GM12878 (cell line): ENCODE measurements around the gene CFAP99. TPM values are rescaled to one million over a fixed set of nuclear protein-coding genes. Genes with fewer than 3 reads are reported as not detected.

Experiments used
- ATAC-seq: fragments of 200-7000 bp; cut with Tn5 transposase; 3 replicates; pipeline ENCODE4 v1.9.1; 2020; ENCODE audit warnings: mild to moderate bottlenecking, moderate library complexity
- BruUV-seq: library from RNA; stranded (reverse); fragments of 400-500 nt; replicated peaks from 2 replicates; lab custom pipeline; 2021; lab: Mats Ljungman, UMichigan
- CTCF ChIA-PET: fragments of 300-600 bp; sonication (Branson Sonifier 250); formaldehyde crosslinking; extraction: SDS; loops from one replicate; lab custom pipeline; 2021; ENCODE audit warnings: inconsistent platforms; lab: Yijun Ruan, JAX
- POLR2A ChIA-PET: fragments of 350-600 bp; formaldehyde crosslinking; extraction: SDS; loops from one replicate; lab custom pipeline; 2021; ENCODE audit warnings: inconsistent platforms; lab: Charles Lee
- RAD21 ChIA-PET: fragments of 300-600 bp; sonication (Branson Sonifier 250); formaldehyde crosslinking; loops from one replicate; lab custom pipeline; 2023; ENCODE audit warnings: antibody characterized with exemption; ENCODE audit not compliant: unreplicated experiment; lab: Charles Lee
- SMC1A ChIA-PET: fragments of 300-600 bp; sonication (Branson Sonifier 250); formaldehyde crosslinking; loops from one replicate; lab custom pipeline; 2023; ENCODE audit not compliant: unreplicated experiment, uncharacterized antibody; lab: Charles Lee
- DNase-seq: peaks from one replicate; pipeline ENCODE4 v3.0.0-alpha.2; 2011; ENCODE audit warnings: low read depth, low spot score
- FAIRE-seq: peaks from 3 replicates; lab custom pipeline; 2011; peaks lifted over from hg19 to GRCh38; lab: Jason Lieb, UNC
- H2AFZ ChIP-seq: 2 replicates; pipeline ENCODE4 v1.6.0; 2011; ENCODE audit warnings: low read depth, low read length, control low read depth; ENCODE audit not compliant: control insufficient read depth
- H3K27ac ChIP-seq: 2 replicates; pipeline ENCODE4 v1.5.1; 2011; ENCODE audit warnings: control low read depth; ENCODE audit not compliant: control insufficient read depth, insufficient read depth
- H3K27me3 ChIP-seq, 2 experiments: replicated peaks in 1 of 2; 2 replicates each; pipeline versions ENCODE4 v1.6.0 to v1.6.1; 2011; ENCODE audit warnings: low read length in 1 of 2; ENCODE audit not compliant: control insufficient read depth in 2 of 2, insufficient read depth in 2 of 2
- H3K36me3 ChIP-seq, 2 experiments: 2 replicates each; pipeline ENCODE4 v1.5.1; 2011; ENCODE audit warnings: low read length in 1 of 2; ENCODE audit not compliant: control insufficient read depth in 2 of 2, insufficient read depth in 2 of 2
- H3K4me1 ChIP-seq: 2 replicates; pipeline ENCODE4 v1.6.1; 2011; ENCODE audit warnings: mild to moderate bottlenecking, low read length, moderate library complexity, mixed read lengths; ENCODE audit not compliant: control insufficient read depth, insufficient read depth
- H3K4me2 ChIP-seq: 2 replicates; pipeline ENCODE4 v1.6.0; 2011; ENCODE audit warnings: control low read depth; ENCODE audit not compliant: control insufficient read depth, insufficient read depth
- H3K4me3 ChIP-seq: fragments of 200-600 bp; sonication (generic); 2 replicates; pipeline ENCODE4 v1.5.1; 2016
- H3K79me2 ChIP-seq: 2 replicates; pipeline ENCODE4 v1.6.0; 2011; ENCODE audit warnings: low read length; ENCODE audit not compliant: control insufficient read depth, insufficient read depth
- H3K9ac ChIP-seq: 2 replicates; pipeline ENCODE4 v1.8.0; 2011; ENCODE audit warnings: low read length, control low read depth, mixed read lengths; ENCODE audit not compliant: control insufficient read depth, insufficient read depth
- H3K9me3 ChIP-seq: replicated peaks from 3 replicates; pipeline ENCODE4 v1.5.1; 2011; ENCODE audit warnings: mild to moderate bottlenecking, low read length; ENCODE audit not compliant: control insufficient read depth, insufficient read depth
- H4K20me1 ChIP-seq: 2 replicates; pipeline ENCODE4 v1.6.0; 2011; ENCODE audit not compliant: control insufficient read depth, insufficient read depth
- MXI1 ChIP-seq: fragments of 150-350 bp; IDR thresholded peaks from 2 replicates; pipeline ENCODE4 v1.6.1; 2011; ENCODE audit warnings: low read depth, mild to moderate bottlenecking, inconsistent platforms, low read length, improper control_type of control experiment
- SMC3 ChIP-seq: IDR thresholded peaks from 2 replicates; pipeline ENCODE4 v1.6.1; 2011; ENCODE audit warnings: low read length, improper control_type of control experiment, borderline replicate concordance
- TARDBP ChIP-seq: IDR thresholded peaks from 2 replicates; pipeline ENCODE4 v1.6.1; 2016; ENCODE audit warnings: borderline replicate concordance
- WGBS: methylation state at CpG from one replicate; pipeline ENCODE4 v1.1.6; 2016; ENCODE audit warnings: low lambda C conversion rate; ENCODE audit not compliant: insufficient replicate concordance, insufficient coverage; ENCODE audit errors: missing lambda C conversion rate; 5-methylcytosine and 5-hydroxymethylcytosine counted together
- in situ Hi-C: fragments of 300-500 bp; cut with MboI; formaldehyde crosslinking; loops from 9 replicates; pipeline ENCODE4 v1.14.3; 2018; ENCODE audit warnings: mixed read lengths
- intact Hi-C: fragments of 100-400 bp; cut with micrococcal nuclease; formaldehyde crosslinking; loops from one replicate; pipeline ENCODE4 v1.14.2; 2022; ENCODE audit not compliant: unreplicated experiment
- polyA plus RNA-seq, 11 experiments: library from polyadenylated mRNA; depleted of rRNA in 4 of 11; unstranded in 6 of 11; stranded (reverse) in 5 of 11; fragments of >200 nt; fragmentation: Nextera tagmentation in 4 of 11; fragmentation: Illumina TruSeq in 1 of 11; extraction: Ambion mirVana in 4 of 11; extraction: Trizol in 1 of 11; gene quantifications; 1 replicate in 1 of 11; 2 replicates in 10 of 11; pipeline versions ENCODE4 v1.2.1 to v1.2.3, GENCODE V29; 2011 to 2016; ENCODE audit warnings: inconsistent platforms in 2 of 11, missing spikeins in 2 of 11, low read depth in 1 of 11
- total RNA-seq, 4 experiments: library from RNA; depleted of rRNA in 3 of 4; stranded (reverse); fragments of >200 nt in 3 of 4; fragmentation: Illumina TruSeq in 1 of 4; extraction: Trizol in 1 of 4; gene quantifications; 2 replicates each; pipeline versions ENCODE4 v1.2.1 to v1.2.3, GENCODE V29; 2013 to 2021
- TF ChIP-seq, protein P1 (sequence below): fragments of 450-650 bp; IDR thresholded peaks from 2 replicates; pipeline ENCODE4 v1.6.1; 2017; ENCODE audit warnings: mild to moderate bottlenecking, moderate library complexity

CFAP99 gene
- total and polyA plus RNA-seq, 10 of the 15 experiments (the other 5 are each of a cell fraction or from before 2014, with no cell fraction given) = not detected

- Histone ChIP-seq H3K4me1 (peaks cover 7% of the 10 kb centered on the region), H3K9ac (no peak overlapping the region), H4K20me1 (no peaks in the 10 kb centered on the region), H3K79me2 (no peaks in the 10 kb centered on the region), H3K36me3 (no peaks in the 10 kb centered on the region), H2AFZ (no peak overlapping the region), H3K4me3 (no peak overlapping the region), H3K9me3 (no peaks in the 10 kb centered on the region), H3K4me2 (peak overlapping the region; percentile 33; the same call in 1 of the 2 replicates), H3K27ac (no peak overlapping the region), H3K27me3 (peaks cover 4 to 6% of the 10 kb centered on the region in 2 experiments; a peak in 3 of 4 replicates)
- intact Hi-C loops = no loop called here
- CTCF ChIA-PET = interaction anchor here (0.9 to 1.1 kb wide), 2 partner anchors 9 to 10 kb away, joined by 4 to 5 read pairs; no protein-coding TSS in a partner anchor
- DNase-seq (no peak), FAIRE-seq (no peak), ATAC-seq (no peak)
- in situ Hi-C loops = no loop called here
- RAD21 ChIA-PET = interaction anchor here (0.7 to 1.6 kb wide), 2 partner anchors 11 to 18 kb away, joined by 3 read pairs; partner anchors contain the start of gene CFAP99
- no peak for TF ChIP-seq TARDBP
- TF ChIP-seq SMC3 = no peak
- TF ChIP-seq, protein P1, sequence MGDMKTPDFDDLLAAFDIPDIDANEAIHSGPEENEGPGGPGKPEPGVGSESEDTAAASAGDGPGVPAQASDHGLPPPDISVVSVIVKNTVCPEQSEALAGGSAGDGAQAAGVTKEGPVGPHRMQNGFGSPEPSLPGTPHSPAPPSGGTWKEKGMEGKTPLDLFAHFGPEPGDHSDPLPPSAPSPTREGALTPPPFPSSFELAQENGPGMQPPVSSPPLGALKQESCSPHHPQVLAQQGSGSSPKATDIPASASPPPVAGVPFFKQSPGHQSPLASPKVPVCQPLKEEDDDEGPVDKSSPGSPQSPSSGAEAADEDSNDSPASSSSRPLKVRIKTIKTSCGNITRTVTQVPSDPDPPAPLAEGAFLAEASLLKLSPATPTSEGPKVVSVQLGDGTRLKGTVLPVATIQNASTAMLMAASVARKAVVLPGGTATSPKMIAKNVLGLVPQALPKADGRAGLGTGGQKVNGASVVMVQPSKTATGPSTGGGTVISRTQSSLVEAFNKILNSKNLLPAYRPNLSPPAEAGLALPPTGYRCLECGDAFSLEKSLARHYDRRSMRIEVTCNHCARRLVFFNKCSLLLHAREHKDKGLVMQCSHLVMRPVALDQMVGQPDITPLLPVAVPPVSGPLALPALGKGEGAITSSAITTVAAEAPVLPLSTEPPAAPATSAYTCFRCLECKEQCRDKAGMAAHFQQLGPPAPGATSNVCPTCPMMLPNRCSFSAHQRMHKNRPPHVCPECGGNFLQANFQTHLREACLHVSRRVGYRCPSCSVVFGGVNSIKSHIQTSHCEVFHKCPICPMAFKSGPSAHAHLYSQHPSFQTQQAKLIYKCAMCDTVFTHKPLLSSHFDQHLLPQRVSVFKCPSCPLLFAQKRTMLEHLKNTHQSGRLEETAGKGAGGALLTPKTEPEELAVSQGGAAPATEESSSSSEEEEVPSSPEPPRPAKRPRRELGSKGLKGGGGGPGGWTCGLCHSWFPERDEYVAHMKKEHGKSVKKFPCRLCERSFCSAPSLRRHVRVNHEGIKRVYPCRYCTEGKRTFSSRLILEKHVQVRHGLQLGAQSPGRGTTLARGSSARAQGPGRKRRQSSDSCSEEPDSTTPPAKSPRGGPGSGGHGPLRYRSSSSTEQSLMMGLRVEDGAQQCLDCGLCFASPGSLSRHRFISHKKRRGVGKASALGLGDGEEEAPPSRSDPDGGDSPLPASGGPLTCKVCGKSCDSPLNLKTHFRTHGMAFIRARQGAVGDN = no peak
- TF ChIP-seq MXI1 = no peak
- SMC1A ChIA-PET = interaction anchor here (0.6 to 1.5 kb wide), 4 partner anchors 11 to 678 kb away, joined by 3 to 5 read pairs (median 3); no protein-coding TSS in a partner anchor
- POLR2A ChIA-PET = interaction anchor here (1.8 kb wide), 1 partner anchor 13 kb away, joined by 7 read pairs; no protein-coding TSS in a partner anchor
- WGBS = 46% methylated on average over 13 of the region's 15 CpGs
- BruUV-seq = no TSS peak
Observed at GRCh38 chr4:2401610-2401983, 17.2 kb upstream of the CFAP99 start.
